ENCODE measurements around the gene CLN5.

The CLN5 gene

GRCh38 chr13:76976929-76977328, 15.0 kb upstream of the CLN5 start:
- no peak for DNase-seq
- H3K27ac ChIP-seq = no peak overlapping the region
- H3K36me3 ChIP-seq = no peaks in the 10 kb centered on the region
- H3K9me3 ChIP-seq (ENCODE audit: severe bottlenecking) = no peaks in the 10 kb centered on the region
- H3K4me3 ChIP-seq (ENCODE audit: low read depth, low read length) = no peak overlapping the region
- TF ChIP-seq CTCF (IDR thresholded peaks at IDR 0.05; ENCODE audit: low read depth, low read length) = no peak
- H3K27me3 ChIP-seq (ENCODE audit: insufficient read depth, low read depth, severe bottlenecking) = no peaks in the 10 kb centered on the region

- Histone ChIP-seq H3K9me3 (ENCODE audit: severe bottlenecking) (no peaks in the 10 kb centered on the region), H3K27me3 (ENCODE audit: insufficient read depth, low read depth, severe bottlenecking) (no peaks in the 10 kb centered on the region), H3K4me3 (ENCODE audit: low read depth, low read length) (no peak overlapping the region), H3K27ac (no peak overlapping the region), H3K36me3 (no peaks in the 10 kb centered on the region)
- DNase-seq = peak; percentile 67
- peak; percentile 83 for TF ChIP-seq CTCF (IDR thresholded peaks at IDR 0.05; ENCODE audit: low read depth, low read length)
These were observed 11.7 kb upstream of the CLN5 start for GRCh38 chr13:76980075-76980718.

GRCh38 chr13:76982061-76982460, 9.8 kb upstream of the CLN5 start:
- H3K27ac ChIP-seq = no peak overlapping the region
- no peaks in the 10 kb centered on the region for H3K9me3 ChIP-seq (ENCODE audit: severe bottlenecking)
- no peaks in the 10 kb centered on the region for H3K36me3 ChIP-seq
- no peak for DNase-seq
- H3K27me3 ChIP-seq (ENCODE audit: insufficient read depth, low read depth, severe bottlenecking) = no peaks in the 10 kb centered on the region
- no peak for TF ChIP-seq CTCF (IDR thresholded peaks at IDR 0.05; ENCODE audit: low read depth, low read length)
- H3K4me3 ChIP-seq (ENCODE audit: low read depth, low read length) = no peak overlapping the region

- Histone ChIP-seq H3K27ac (no peak overlapping the region), H3K9me3 (ENCODE audit: severe bottlenecking) (no peaks in the 10 kb centered on the region), H3K4me3 (ENCODE audit: low read depth, low read length) (no peak overlapping the region), H3K36me3 (no peaks in the 10 kb centered on the region), H3K27me3 (ENCODE audit: insufficient read depth, low read depth, severe bottlenecking) (no peaks in the 10 kb centered on the region)
- no peak for DNase-seq
- TF ChIP-seq CTCF (IDR thresholded peaks at IDR 0.05; ENCODE audit: low read depth, low read length) = no peak
These were observed 8.2 kb upstream of the CLN5 start for GRCh38 chr13:76983676-76984075.

GRCh38 chr13:76991432-76991795, 467 bp upstream of the CLN5 start:
- Histone ChIP-seq H3K36me3 (no peaks in the 10 kb centered on the region), H3K9me3 (ENCODE audit: severe bottlenecking) (no peaks in the 10 kb centered on the region), H3K27ac (peak overlapping the region; percentile 49), H3K4me3 (ENCODE audit: low read depth, low read length) (peak overlapping the region; percentile 81), H3K27me3 (ENCODE audit: insufficient read depth, low read depth, severe bottlenecking) (no peaks in the 10 kb centered on the region)
- DNase-seq = no peak
- TF ChIP-seq CTCF (IDR thresholded peaks at IDR 0.05; ENCODE audit: low read depth, low read length) = no peak

- Histone ChIP-seq H3K4me3 (ENCODE audit: low read depth, low read length) (peak overlapping the region; percentile 81), H3K9me3 (ENCODE audit: severe bottlenecking) (no peaks in the 10 kb centered on the region), H3K27me3 (ENCODE audit: insufficient read depth, low read depth, severe bottlenecking) (no peaks in the 10 kb centered on the region), H3K27ac (peak overlapping the region; percentile 58), H3K36me3 (no peaks in the 10 kb centered on the region)
- TF ChIP-seq CTCF (IDR thresholded peaks at IDR 0.05; ENCODE audit: low read depth, low read length) = no peak
- DNase-seq = peak; percentile 10
These were observed 694 bp downstream of the CLN5 start for GRCh38 chr13:76992548-76993001.
